HG02759 (cell line): ENCODE results near the gene ZNF618.

Source experiments
- ATAC-seq: cut with Tn5 transposase; IDR thresholded peaks from one replicate; pipeline ENCODE4 v1.9.1; 2021; ENCODE audit warnings: mild to moderate bottlenecking, moderate library complexity; ENCODE audit not compliant: unreplicated experiment

ZNF618 gene

DNA sequence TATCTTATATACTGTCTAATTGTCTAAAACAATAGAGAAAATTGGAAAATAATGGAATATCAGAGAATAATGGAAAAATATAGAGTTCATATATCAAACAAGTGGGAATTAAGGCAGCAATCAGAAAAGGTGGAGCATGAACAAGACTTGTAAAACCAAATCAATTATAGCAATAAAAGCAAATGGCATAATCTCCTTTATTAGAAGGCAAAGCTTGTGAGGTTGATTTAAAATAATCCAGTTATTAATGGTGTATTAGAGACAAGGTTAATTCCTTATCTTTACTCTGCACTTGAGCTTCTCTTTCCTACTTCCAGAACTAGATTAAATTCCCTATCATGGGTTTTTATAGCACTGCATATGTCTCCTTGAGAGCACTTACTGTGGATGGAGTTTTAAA is 137.9 kb downstream of the ZNF618 start:
- ATAC-seq, result no peak

- ATAC-seq, result no peak
Observed at GRCh38 chr9:114015607-114016006, 139.5 kb downstream of the ZNF618 start.

GRCh38 chr9:114016101-114016500 is 140.0 kb downstream of the ZNF618 start:
- no peak for ATAC-seq

- ATAC-seq, result no peak
Observed at GRCh38 chr9:114016629-114017423, 140.7 kb downstream of the ZNF618 start.

DNA sequence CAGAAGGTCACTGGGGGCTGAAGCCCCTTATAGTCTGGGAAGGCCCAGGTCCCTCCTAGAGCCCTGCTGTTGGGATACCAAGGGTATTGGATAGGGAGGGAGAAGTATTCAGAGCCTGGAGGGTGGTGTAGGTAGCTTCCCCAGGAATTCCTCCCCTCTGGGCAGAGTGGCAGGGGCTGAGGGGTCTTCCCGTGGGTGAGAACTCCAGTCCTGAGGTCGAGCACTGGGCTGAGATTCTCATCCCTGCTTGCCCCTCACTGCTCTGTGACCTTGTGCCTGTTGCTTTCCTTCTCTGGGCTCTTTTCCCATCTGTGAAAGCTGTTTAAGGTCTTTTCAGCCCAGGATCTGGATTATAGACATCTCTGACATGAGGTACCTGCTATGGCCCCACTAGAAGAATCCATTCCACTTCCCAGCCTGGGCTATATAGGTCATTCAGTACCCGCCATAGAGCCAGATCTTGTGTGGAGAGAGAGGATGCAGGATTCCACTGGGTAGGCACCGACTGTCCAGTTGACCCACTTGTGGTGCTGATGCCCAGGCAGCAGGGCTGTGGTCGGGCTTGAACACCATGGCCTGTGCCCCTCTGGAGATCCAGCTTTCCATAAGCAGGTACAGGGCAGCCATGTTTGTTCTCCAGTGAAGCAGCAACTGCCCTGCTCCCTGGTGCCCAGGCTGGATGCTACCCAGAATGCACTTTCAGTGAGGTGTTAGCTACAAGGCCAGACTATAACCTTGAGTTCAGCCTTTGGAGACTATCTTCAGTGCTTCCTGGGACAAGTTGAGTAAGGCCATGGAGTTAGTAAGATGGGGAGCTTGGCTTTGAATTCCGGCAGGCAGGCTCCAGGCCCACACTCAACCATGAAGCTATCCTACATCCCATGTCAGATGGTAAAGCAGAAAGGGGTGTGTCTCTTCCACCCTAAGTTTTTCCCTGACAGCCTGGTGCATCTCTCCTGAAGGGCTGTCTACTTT is 141.9 kb downstream of the ZNF618 start:
- no peak for ATAC-seq

DNA sequence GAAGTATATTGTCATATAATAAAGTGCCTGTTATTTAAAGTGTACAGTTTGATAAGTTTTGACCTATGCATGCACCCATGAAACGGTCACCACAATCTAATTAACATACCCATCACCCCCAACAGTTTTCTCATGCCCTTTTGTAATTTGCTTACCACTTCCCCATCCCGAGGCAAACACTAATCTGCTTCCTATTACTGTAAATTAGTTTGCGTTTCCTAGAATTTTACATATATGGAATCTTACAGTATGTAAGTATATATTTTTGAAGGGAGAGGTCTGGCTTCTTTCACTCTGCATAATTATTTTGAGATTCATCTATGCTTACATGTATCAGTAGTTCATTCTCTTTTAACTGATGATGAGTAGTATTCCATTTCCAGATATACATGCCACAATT is 145.5 kb downstream of the ZNF618 start:
- ATAC-seq, result no peak

DNA sequence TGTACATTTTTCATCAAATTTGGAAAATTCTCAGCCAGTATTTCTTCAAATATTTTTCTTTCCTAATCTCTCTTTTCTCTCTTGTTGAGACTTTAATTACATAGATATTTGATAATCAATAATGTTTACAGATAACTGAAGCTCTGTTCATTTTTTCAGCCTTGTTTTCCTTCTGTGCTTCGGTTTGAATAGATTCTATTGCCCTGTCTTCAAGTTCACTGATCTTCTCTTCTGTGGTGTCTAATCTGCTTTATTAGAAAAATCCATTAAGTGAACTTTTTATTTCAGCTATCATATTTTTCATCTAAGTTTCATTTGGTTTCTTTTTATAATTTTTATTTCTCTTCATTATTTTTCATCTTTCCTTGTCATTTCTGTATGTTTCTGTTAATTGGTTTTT is 147.9 kb downstream of the ZNF618 start:
- no peak for ATAC-seq

- ATAC-seq, result no peak
Observed at GRCh38 chr9:114025196-114025753, 149.2 kb downstream of the ZNF618 start.

DNA sequence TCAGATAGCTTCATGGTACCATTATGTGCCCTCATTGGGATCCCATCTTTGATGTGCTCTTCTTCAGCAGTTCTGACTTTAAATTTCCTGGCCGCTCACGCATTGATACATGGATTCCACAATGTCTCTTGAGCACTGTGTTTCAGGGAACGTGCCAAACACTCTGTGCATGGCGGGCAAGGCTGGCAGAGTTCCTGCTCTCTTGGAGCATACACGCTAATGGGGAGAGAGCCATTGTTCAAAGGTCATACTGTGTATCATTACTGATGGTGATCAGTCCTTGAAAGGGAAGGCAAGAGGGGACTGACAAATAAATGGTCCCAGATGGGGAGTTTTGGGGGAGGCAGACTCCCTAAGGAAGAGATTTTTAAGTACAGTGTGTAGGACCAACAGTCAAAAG is 149.7 kb downstream of the ZNF618 start:
- ATAC-seq, result no peak

DNA sequence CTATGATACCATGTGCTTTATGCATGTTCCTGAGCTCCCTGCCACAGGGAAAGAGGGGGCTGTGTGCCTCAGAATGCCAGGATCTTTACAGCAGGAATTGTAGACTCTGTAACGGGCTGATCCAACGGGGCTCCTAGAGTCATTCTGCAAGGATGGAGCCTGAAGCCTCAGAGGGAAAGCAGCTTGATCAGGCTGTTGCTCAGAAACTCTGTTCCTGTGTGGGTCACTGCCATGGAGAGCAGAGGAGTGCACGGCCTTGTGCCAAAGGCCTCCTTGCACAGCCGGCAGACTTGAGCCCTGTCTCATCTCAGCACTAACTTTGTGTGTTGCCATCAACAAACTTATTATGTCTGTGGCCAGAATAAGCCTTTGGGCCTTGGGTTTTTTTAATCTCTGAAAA is 150.2 kb downstream of the ZNF618 start:
- no peak for ATAC-seq

- no peak for ATAC-seq
Observed at GRCh38 chr9:114027159-114027862, 151.2 kb downstream of the ZNF618 start.

DNA sequence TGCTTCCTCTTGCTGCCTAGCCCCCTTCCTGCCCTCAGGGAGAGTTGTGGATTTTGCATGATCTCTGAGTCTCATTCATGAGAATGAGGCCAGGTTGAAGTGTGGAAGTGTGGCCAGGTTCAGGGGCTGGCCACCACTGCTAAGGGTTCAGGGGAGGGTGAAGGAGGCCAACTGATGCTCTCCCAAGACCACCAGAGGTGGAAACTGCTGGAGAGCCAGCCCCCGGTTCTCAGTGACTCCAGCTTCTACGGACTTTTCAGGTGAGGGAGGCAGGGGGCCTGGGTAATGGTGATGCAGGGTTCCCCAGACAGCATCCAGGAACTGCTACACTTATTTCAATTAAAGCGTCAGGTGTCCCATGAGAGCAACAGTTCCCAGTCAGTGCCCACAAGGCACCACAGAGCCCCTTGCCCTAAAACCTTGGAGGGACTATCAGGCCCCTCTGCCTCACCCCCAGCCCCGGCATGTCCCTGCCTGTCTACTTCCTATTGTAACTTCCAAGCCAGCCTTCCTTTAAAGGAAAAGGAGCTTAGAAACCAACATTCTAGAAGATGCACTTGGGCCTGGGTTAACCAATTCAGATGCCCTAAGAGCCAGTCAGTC is 151.9 kb downstream of the ZNF618 start:
- no peak for ATAC-seq

- ATAC-seq, result no peak
Observed at GRCh38 chr9:114028646-114029045, 152.5 kb downstream of the ZNF618 start.

DNA sequence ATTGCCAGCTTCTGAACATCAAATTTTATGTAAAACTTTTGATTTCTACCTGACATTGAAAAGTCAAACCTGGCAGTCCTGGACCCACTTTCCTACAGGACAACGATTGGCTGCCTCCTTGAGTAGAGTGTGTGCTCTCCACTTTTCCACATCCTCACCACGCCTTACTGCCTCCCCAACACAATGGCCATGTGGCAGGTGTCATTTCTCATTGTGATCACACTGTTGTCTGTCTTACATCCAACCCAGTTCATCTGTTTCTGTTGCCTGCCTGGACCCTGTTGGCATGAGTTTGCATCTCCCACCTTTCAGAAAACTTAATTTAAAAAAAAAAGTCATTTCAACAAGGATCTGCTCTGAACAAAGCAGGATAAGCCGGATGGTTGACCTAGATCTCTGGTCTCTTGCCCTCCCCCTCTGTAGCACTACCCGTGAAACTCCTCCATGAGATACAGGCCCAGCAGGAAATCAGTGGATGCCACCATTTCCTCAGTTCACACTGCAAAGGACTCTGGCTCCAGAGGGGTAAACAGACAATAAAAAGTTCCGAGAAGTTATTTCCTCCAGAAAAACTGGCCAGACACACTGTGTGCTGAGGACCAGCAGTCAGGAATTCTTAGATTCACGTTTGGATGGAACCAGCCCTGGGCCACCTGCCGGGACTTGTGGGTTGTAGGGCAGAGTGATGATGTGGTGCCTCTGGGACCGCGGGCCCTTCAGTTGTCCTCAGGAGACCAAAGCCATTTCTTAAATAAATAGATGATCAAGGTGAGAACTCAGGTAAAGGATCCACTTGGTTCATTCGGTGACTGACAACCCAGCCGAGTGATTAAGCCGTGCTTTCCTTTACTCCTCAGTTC is 153.4 kb downstream of the ZNF618 start:
- ATAC-seq, result no peak

GRCh38 chr9:114030364-114030763 is 154.3 kb downstream of the ZNF618 start:
- no peak for ATAC-seq

DNA sequence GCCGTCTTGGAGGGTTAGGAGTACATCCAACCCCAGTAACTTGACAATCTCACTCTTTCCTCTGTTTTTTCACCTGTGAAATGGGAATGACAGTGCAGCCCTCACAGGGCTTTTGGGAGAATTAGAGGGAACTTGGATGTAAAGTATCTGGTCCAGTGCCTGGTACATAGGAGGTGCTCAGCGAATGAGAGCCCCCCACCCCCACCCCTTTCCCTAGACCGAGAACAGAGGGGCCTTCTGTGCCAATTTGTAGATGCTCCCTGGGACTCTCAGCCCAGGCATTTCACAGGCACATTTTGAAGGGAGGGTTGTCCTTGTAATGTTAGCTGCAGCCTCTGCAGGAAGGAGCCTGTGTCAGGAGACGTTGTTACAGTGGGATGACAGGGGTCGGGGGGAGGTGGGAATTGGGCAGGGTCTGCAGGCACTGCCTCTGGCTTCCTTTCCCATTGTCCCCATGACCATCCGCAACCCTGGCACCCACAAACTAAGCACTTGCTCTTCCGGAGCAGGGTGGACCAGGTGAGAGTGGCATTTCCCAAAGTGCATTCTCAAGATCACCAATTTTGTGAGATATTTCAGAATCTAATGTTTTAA is 155.0 kb downstream of the ZNF618 start:
- ATAC-seq, result no peak

GRCh38 chr9:114031948-114032840 is 156.1 kb downstream of the ZNF618 start:
- no peak for ATAC-seq

DNA sequence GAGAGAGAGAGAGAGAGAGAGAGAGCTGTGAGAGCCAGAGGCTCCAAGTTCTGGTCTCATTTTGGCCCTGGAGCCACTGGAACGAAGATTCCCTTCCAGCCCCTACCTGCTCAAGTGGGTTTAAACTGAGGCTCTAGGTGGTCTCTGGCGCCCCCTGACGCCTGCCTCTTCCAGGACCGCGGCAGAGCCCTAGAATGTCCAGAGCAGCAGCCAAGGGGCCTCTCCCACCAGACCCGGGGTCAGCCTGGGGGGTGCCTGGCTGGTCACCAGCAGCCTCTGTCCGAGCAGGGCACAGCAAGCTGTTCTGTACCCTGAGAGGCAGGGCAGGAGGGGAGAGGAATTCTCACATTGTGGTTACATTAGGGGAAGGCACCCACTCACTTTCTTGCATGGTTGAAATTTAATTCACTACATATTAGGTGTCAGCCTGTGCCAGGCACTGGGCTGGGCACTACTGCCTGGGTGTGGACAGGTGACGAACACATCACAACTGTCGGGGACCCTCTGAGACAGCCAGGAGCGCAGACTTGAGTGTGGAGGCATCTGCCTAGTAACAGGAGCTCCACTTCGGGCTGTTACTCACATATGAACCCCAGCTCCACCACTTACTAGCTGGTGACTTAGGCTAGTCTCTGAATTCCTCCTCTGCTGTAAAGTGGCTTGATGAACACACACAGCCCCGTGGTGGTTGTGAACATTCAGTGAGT is 157.4 kb downstream of the ZNF618 start:
- ATAC-seq, result no peak
